Activated CD4-positive, alpha-beta T cell treated with anti-CD3 and anti-CD28 coated beads, Interleukin-2, Interleukin-6, amounts not matched to agents 100 ng/mL and 50 ng/mL, durations not matched to agents 16 hours and 8 hours (primary cell): Measurements from ENCODE around the gene ANO9.
A peak's percentile ranks its signal among the peaks of the same experiment; 100 is the strongest.
"Not testable (repeated sequence)": the region's sequence is repeated elsewhere in the genome, so short reads cannot be mapped to it uniquely, and the experiment has no call there.

Source experiments
- DNase-seq: peaks from one replicate; pipeline ENCODE4 v3.0.0-alpha.2; 2020

ANO9 gene

DNA sequence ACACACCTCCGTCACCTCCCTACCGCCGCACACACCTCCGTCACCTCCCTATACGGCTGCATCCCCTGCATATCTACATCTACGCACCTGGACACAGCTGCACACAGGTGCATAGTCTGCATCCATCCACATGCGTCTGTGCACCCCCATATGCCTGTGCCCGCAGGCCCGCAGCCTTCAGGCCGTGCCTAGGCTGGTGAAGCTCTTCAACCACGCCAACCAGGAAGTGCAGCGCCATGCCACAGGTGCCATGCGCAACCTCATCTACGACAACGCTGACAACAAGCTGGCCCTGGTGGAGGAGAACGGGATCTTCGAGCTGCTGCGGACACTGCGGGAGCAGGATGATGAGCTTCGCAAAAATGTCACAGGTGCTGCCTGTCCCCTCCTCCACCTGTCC is 43.0 kb downstream of the ANO9 start:
- no peak for DNase-seq

DNA sequence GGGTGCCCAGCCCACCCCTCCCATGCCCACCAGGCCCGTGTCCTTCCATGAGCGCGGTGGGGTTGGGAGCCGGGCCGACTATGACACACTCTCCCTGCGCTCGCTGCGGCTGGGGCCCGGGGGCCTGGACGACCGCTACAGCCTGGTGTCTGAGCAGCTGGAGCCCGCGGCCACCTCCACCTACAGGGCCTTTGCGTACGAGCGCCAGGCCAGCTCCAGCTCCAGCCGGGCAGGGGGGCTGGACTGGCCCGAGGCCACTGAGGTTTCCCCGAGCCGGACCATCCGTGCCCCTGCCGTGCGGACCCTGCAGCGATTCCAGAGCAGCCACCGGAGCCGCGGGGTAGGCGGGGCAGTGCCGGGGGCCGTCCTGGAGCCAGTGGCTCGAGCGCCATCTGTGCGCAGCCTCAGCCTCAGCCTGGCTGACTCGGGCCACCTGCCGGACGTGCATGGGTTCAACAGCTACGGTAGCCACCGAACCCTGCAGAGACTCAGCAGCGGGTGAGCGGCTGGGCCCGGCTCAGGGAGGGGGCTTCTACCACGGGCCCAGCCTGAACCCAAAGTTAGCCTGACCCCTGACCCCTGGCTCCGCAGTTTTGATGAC is 44.8 kb downstream of the ANO9 start:
- peak; percentile 64 for DNase-seq

DNA sequence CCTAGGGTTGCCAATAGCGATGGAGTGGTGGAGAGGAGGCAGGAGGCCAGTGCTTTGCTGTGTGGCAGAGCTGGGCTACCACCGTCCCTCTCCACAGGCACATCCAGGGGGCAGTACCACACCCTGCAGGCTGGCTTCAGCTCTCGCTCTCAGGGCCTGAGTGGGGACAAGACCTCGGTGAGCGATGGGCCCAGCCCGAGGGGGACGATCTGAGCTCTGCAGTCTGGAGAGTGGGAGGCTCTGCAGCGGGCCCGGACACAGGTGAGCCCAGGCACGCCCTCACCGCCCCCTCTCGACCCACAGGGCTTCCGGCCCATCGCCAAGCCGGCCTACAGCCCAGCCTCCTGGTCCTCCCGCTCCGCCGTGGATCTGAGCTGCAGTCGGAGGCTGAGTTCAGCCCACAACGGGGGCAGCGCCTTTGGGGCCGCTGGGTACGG is 45.3 kb downstream of the ANO9 start:
- no peak for DNase-seq

DNA sequence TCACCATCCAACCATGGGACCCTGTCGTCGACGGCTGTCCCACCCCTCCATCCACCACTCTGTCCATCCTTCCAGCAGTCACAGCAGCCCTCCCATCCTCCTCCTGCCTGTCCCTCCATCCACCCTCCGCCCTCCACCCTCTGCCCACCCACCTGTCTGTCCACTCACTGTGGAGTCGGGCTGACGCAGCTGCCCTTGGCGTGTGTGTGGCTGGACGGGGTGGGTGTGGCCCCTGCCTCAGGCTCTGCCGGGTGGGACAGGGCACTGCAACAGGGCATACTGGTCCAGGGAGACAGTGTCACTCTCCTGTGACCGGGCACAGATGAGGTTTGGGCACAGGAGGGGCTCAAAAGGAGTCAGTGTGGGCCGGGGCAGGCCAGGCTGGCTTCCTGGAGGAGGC is 45.9 kb downstream of the ANO9 start:
- DNase-seq: no peak

DNA sequence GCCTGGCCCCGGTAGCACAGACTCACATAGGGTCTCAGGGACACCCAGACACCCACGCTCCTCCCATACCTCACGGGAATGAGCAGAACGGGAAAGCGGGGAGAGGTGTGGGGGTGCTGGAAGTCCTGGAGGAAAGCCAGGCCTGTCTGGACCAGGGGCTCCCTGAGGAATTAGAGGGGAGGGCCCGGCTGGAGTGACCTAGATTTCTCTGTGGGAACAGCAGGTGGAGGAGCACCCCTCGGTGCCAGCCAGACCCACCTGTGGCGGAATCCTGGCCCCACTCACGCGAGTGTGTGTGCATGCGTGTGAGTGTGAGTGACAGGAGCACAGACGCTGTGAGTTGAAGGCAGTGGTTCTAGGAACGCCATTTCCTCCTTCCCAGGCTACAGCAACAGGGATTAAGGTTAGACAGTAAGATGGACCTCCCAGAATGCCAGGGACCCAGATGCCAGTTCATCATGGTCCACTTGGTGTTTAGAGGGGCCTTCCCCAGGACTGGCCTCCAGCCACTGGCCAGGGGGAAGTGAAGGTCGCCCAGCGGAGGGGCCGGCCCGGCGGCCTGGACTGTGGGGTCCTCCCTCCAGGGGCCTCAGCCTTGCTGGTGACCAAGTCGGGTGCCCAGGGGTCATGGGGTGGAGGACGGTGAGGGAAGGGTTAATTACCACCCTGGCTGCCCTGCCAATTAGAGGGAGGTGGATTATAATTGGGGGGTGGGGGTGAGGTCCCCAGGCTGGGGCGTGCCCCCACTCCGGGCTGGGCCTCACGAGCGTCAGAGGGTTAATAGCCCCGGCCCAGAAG is 46.8 kb downstream of the ANO9 start:
- no peak for DNase-seq

DNA sequence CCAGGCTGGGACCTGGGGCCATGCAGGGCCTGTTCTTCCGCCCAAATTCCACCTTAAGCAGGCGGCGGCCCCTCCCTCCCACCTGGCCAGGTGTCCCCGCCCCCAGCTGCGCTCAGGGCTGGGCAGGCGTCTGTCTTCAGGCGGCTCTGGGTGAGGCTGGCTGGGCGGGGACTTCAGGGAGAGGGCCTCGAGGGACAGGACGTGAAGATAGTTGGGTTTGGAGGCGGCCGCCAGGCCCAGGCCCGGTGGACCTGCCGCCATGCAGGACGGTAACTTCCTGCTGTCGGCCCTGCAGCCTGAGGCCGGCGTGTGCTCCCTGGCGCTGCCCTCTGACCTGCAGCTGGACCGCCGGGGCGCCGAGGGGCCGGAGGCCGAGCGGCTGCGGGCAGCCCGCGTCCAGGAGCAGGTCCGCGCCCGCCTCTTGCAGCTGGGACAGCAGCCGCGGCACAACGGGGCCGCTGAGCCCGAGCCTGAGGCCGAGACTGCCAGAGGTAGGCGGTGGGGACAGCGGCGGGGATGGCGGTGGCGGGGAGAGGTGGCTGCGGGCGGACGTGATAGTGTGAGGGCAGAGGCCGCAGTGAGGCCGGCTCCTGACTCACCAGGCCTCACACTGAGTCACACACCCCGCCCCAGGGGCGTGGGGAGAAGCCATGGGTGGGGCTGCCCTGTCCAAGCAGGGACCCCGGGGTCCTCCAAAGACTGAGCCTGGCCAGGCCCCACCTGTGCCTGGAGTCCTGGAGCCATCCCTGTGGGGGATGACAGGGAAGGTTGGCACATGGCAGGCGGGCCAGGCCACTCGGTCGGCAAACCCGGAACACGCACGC is 47.6 kb downstream of the ANO9 start, which contains the start of gene PKP3:
TSS of gene PKP3 (plus strand) at position 176 of the 824 bp plus-strand sequence. CDS start at position 260, 84 bp downstream.
- no peak for DNase-seq

DNA sequence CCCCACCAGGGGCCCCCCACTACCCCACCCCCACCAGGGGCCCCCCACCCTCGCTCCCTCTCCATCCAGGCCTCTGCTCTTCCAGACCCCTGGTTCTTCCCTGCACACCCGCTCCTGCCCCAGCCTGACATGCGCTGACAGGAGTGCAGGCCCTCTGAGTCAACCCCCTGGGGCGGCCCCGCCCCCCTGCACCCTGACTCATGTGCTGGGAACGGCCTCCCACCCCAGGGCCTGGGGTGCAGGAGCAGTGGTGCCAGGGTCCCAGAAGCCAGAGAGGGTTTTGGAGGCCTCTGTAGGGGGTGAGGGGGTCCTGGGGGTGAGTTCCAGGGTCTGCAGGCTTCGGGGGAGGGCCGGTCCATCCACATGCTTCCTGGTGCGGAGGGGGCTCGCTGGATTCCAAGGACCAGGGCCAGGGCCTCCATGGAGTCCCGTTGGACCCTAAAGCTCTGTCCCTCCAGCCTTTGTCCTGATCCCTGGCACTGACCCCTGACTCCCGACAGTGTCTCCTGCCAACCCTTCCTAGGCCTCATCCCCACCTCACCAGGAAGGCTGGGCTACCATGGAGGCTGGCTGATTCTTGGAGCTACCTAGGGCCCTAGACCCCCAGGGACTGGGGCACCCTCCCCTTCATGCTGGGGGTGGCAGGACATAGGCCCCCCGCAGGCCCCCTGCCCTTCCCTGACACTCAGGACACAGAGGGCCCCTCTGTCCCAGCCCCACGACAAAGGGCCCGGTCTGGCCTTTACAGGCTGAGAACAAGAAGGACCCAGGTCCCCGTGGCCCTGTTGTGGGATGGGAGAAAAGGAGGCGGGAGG is 48.4 kb downstream of the ANO9 start:
- no peak for DNase-seq

DNA sequence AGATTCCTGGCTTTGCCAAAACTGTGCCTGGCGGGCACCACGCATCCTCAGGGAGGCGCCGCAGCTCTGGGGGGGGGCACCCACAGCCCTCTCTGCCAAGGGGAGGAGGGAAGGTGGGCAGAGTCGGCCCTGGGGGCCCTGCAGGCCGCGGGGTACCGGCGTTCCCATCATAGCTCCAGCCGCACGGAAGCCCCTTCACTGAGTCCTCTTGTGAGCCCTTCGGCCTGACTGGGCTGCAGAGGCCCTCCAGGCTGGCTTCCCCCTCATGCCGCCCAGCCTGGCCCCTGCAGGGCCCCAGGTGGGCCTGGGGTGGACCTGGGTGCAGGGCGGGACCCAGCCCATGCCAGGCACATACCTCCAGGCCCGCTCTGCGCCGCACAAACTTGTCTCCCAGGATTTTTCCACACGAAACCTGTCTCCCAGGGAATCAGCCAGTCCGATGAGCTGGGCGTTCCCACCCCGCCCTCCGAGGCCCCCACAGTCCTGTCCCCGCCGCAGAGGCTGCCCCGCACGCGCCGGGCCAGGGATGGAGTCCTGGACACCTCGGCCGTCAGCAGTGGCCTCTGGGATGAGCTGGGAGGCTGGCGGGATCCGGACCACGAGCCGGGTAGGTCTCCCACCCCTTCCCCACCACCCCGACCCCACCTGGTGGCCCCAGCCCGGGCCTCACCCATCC is 49.6 kb downstream of the ANO9 start:
- DNase-seq: no peak

DNA sequence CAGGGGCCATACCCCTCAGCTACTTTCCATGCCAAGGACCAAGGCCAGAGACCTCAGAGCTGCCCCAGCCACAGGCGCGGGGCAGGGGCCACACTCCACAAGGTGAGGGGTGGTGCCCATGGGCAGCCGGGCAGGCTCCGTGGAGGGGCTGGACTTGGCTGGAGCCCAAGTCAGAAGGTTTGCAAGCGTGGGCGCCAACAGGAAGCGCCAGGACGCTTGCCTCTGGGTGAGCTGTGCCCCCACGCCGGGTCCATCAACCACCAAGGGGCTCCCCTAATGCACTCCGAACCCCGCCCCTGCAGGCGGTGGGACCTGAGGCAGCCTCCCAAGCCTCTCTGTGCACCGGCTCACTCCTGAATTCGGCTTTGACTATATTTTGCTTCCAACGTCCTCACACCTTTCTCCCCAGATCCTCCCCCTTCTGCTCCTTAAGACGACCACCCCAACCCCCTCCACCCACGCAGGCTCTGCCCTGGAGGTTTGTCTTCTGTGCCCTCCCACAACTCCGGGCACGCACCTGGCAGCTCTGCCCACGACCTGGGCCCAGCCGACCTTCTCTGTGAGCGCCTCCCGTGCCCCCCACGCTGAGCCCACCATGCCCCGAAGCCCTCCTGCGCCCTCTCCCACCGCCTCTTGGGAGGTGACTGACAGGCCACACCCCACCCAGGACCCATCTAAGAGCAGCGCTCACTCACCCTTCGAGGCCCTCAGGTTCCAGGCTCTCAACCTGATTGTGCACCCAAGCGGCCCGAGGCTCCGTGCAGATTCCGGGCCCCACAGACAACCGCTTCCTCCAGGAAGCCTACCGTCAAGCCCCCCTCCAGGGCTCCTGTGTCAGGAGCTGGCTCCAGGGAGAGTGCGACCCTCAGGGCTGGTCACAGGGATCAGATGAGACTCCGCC is 50.4 kb downstream of the ANO9 start:
- DNase-seq: no peak

DNA sequence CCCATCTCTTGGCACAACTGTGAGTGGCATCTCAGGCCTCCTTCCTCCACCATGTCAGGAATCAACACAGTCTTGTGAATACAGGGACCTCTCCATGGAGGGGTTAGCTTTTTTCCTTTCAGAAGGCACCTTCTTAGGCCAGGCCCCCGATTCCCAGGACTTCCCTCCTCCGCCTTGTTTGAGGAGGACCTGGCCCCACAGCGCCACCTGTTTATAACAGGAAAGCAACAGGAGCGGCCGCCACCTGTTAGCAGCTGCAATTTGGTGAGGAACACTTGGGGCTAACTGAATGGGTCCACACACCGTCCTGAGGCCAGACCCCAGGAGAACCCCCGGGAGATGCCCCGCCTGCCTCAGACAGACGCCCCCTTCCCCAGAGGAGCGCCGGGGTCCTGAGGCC is 51.6 kb downstream of the ANO9 start:
- DNase-seq: no peak

DNA sequence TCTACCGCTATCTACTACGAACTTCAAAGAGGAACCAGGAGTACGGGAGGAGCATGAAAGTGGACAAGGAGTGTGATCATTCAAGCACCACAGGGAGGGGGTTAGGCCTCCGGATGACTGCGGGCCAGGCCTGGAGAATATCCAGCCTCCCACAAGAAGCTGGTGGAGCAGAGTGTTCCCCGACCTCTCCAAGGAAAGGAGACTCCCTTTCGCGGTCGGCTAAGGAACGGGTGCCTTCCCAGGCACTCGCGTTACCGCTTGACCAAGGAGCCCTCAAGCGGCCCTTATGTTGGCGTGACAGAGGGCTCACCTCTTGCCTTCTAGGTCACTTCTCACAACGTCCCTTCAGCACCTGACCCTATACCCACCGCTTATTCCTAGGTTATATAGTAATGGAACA is 52.4 kb downstream of the ANO9 start:
- DNase-seq: not testable (repeated sequence)

DNA sequence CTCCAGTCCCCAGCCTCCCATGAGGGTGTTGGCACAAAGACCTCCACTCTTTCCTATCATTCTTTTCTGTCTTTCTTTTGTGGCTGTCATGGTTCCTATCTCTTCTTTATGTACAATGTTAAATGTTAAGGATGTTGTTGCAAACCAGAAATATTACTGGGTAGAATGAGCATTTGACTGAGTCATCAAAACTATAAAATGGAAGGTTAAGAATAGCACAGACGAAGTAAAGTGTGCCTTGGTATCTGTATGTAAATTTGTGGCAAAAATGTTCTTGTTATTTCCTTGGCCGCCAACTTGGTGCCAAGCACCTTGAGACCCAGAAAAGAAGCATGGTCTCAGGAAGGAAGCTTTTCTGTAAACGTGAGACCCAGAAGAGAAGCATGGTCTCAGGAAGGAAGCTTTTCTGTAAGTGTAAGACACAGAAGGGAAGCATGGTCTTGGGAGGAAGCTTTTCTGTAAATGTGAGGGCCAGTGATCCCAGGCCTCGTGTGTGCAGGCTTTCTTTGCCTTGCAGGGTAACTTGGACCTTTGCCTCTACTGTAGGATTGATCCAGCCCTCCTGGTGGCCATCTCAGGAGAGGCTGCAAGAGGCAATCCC is 54.5 kb downstream of the ANO9 start:
- DNase-seq: no peak

DNA sequence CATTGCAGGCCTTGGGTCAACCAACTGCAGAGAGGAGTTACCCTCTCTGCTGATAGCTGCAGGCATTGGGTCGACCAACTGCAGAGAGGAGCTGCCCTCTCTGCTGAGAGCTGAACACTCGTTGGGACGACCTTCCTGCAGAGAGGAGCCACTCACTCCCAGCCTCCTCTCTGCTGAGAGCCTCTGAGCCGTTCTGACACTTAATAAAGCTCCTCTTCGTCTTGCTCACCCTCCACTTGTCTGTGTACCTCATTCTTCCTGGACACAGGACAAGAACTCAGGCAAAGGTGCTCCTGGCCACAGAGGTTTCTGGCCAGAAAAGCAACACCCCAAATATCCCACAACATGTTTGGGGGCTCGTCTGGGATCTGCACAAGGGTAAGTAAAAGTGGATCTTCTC is 55.3 kb downstream of the ANO9 start:
- DNase-seq: no peak

DNA sequence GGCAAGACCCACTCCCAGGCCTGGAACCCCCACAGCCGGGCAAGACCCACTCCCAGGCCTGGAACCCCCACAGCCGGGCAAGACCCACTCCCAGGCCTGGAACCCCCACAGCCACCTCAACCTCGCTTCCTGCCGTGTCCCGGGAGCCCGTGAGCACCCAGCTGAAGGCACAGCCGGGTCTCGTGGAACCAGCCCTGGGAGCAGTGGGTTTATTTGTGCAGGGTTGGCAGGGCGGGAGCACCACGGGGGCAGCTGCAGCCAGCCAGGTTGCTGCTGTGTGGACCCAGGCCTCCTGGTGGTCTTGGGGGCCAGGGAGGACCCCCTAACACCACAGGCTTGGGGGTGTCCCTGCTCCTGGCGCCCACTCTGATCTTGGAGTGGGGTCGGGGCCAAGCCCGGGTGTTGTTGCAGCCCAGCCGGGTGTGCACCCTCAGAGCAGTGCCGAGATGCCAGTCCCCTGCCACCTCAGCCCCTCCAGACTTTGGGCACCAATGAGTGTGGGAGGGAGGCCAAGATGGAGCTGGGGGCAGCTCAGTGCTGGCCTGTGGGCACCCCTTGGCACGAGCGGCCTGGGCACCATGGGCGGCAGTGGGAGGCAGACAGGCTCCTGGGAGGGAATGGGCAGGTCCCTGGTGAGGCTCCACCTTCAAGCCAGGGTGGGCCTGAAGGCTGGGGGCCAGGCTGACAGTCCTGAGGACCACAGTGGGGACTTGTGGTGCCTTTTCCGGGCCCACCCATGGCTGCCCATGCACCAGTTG is 56.0 kb downstream of the ANO9 start:
- DNase-seq: no peak

DNA sequence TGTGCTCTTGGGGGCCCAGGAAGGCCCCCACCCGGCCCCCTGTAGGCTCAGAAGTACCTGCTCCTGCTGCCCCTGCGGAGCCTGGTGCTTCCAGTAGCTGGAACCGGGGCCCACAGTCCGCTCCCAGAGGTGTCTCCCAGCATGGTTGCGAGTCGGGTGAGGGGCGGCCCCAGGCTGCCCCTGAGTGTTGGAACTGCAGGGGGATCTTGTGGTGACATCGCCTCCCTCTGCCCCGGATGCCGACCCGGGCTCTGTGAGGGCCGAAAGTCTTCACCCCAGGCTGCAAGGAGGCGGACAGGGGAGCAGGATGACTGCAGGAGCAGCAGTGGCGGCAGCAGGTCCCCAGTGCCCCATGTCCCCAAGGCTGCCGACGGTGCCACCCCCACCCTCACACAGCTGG is 57.3 kb downstream of the ANO9 start:
- DNase-seq: no peak

DNA sequence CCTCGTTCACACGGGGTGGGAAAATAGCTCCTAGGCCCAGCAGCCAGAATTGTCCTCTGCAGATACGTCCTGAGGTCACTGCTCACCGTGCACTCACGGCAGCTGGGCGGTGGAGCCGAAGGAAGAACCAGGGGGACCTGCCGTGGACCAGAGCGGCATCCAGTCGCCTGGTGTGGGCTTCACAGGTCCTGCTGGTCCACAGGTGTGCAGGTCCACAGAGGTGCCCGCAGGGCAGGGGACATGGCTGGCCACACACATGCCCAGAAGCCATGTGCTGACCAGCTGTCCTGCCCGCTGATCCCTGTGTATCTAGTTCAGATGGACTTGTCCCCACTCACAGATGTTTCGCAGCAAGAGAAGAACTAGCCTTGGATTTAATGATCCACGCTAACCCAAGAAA is 58.4 kb downstream of the ANO9 start:
- DNase-seq: no peak

DNA sequence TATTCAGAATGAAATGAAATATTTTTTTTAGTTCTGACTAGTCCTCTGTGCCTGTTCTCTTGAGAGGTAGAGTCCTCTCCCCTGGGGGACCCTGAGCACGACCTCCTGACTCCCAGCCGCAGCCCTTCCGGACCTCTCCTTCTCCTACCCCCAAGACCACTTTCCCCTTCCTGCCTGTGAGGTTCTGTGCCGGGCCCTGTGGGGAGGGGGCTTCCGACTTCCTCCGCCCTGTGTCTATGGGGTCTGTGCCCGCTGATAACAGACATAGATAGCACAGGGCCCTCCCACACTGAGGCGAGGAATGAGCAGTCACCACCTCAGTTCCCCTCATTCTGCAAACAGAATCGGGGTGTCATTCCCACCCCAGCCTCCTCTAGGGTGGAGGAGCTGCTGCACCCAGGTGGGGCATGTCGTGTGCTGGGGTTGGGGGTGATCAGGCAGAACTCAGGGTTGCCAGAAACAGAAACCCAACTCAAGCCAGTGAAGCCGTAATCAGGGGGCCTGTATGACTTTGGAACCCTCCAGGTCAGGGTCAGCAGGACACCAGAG is 59.7 kb downstream of the ANO9 start:
- no peak for DNase-seq

DNA sequence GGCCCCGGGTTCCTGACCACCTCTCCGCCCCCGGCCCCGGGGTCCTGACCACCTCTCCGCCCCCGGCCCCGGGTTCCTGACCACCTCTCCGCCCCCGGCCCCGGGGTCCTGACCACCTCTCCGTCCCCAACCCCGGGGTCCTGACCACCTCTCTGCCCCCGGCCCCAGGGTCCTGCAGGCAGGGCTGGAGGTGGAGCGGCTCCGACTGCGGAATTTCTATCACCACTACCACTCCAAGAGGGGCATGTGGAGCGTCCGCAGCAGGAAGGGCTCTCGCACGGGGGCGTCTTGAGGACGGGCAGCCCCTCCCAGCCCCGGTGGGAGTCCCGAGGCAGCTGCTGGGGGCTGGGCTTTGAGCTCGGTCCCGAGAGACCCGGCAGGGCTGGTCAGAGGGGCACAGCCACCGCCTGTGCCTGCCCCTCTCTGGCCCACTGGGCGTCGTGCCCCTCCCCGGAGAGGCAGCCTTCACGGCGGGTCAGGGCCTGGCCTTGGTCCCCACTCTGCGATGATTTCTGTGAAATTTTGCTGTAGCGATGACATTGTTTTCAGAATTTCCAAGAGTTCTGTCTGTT is 60.2 kb downstream of the ANO9 start:
- no peak for DNase-seq

DNA sequence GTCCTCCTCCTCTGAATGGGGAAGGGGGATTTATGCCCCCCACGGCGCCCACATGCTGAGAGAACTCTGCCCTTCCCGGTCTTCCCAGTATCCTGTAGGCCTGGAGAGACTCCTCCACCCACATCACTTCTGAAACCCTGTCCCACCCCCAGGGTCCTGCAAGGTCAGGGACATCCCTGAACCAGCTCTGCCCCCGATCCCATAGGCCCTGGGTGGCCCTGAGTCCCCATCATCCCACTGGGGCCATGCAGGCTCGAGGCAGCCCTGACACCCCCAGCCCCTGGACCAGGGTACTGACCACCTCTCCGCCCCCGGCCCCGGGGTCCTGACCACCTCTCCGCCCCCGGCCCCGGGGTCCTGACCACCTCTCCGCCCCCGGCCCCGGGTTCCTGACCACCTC is 60.8 kb downstream of the ANO9 start:
- no peak for DNase-seq
